SK-N-SH treated with all-trans-retinoic acid at 6 μM for 48 hours (cell line): ENCODE measurements around the gene NARS2.
A peak's percentile ranks its signal among the peaks of the same experiment; 100 is the strongest.
"Not testable (repeated sequence)": the region's sequence is repeated elsewhere in the genome, so short reads cannot be mapped to it uniquely, and the experiment has no call there.

Experiments
- ATAC-seq: fragments of 200-7000 bp; cut with Tn5 transposase; 3 replicates; pipeline ENCODE4 v1.9.1; 2020; ENCODE audit warnings: mild to moderate bottlenecking, moderate library complexity
- ARNTL ChIP-seq: fragments of 450-650 bp; formaldehyde crosslinking; IDR thresholded peaks from 2 replicates; pipeline ENCODE4 v1.5.0; 2020; ENCODE audit warnings: low read depth, mild to moderate bottlenecking, moderate library complexity, borderline replicate concordance
- GLIS3 ChIP-seq: fragments of 250-450 bp; sonication (Bioruptor Pico); IDR thresholded peaks from 2 replicates; pipeline ENCODE4 v1.5.0; 2020; ENCODE audit warnings: mild to moderate bottlenecking, moderate library complexity
- ISL1 ChIP-seq: fragments of 250-450 bp; sonication (Bioruptor Pico); IDR thresholded peaks from 2 replicates; pipeline ENCODE4 v2.1.2; 2022; ENCODE audit warnings: mild to moderate bottlenecking, moderate library complexity
- OSR1 ChIP-seq: fragments of 250-450 bp; sonication (Bioruptor Pico); IDR thresholded peaks from 2 replicates; pipeline ENCODE4 v1.8.0; 2022; ENCODE audit warnings: moderate library complexity, mild to moderate bottlenecking, inconsistent platforms
- PATZ1 ChIP-seq: fragments of 250-450 bp; sonication (Bioruptor Pico); IDR thresholded peaks from 2 replicates; pipeline ENCODE4 v1.8.0; 2020; ENCODE audit warnings: mild to moderate bottlenecking, moderate library complexity, borderline replicate concordance
- SNAI2 ChIP-seq: fragments of 250-450 bp; sonication (Bioruptor Pico); IDR thresholded peaks from 2 replicates; pipeline ENCODE4 v1.5.0; 2020; ENCODE audit warnings: mild to moderate bottlenecking, moderate library complexity
- TCF4 ChIP-seq: fragments of 250-450 bp; sonication (Bioruptor Pico); IDR thresholded peaks from 2 replicates; pipeline ENCODE4 v1.8.0; 2021; ENCODE audit warnings: mild to moderate bottlenecking, moderate library complexity, borderline replicate concordance
- TSHZ2 ChIP-seq: fragments of 250-450 bp; sonication (Bioruptor Pico); IDR thresholded peaks from 2 replicates; pipeline ENCODE4 v1.5.0; 2020; ENCODE audit warnings: mild to moderate bottlenecking, moderate library complexity
- ZC3H10 ChIP-seq: fragments of 250-450 bp; sonication (Bioruptor Pico); IDR thresholded peaks from 2 replicates; pipeline ENCODE4 v1.5.1; 2021; ENCODE audit warnings: mild to moderate bottlenecking, moderate library complexity
- ZFP3 ChIP-seq: fragments of 250-450 bp; sonication (Bioruptor Pico); IDR thresholded peaks from 2 replicates; pipeline ENCODE4 v1.5.0; 2020; ENCODE audit warnings: mild to moderate bottlenecking, moderate library complexity
- ZNF565 ChIP-seq: fragments of 450-650 bp; formaldehyde crosslinking; conservative IDR thresholded peaks from 2 replicates; pipeline ENCODE4 v1.5.0; 2020; ENCODE audit warnings: low read depth, mild to moderate bottlenecking, moderate library complexity
- ZNF70 ChIP-seq: fragments of 450-650 bp; formaldehyde crosslinking; IDR thresholded peaks from 2 replicates; pipeline ENCODE4 v1.5.0; 2020; ENCODE audit warnings: mild to moderate bottlenecking, moderate library complexity
- TF ChIP-seq, protein P1 (sequence below): fragments of 250-450 bp; sonication (Bioruptor Pico); IDR thresholded peaks from 2 replicates; pipeline ENCODE4 v1.5.1; 2020; ENCODE audit warnings: low read depth, mild to moderate bottlenecking, moderate library complexity

NARS2 gene

GRCh38 chr11:78572394-78572793 lies 2.3 kb downstream of the NARS2 start:
- TF ChIP-seq OSR1 (CRISPR knock-in tag) = no peak
- no peak for TF ChIP-seq ZNF565 (CRISPR knock-in tag)
- TF ChIP-seq GLIS3 (CRISPR knock-in tag) = no peak
- no peak for TF ChIP-seq ZC3H10 (CRISPR knock-in tag)
- no peak for ATAC-seq

DNA sequence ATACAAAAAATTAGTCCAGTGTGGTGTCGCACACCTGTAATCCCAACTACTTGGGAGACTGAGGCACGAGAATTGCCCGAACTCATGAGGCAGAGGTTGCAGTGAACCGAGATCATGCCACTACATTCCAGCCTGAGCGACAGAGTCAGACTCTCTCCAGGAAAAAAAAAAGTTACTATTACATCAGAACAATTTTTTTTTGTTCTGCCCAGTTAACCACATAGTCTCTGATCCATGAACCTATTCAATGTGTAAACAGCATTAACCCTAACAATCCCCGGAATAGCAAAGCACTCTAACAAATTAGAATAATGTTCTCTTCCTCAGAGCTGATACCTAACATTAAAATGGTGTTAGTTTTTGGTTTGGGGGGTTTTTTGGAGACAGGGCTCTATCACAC lies 4.6 kb downstream of the NARS2 start:
- TF ChIP-seq, protein P1, sequence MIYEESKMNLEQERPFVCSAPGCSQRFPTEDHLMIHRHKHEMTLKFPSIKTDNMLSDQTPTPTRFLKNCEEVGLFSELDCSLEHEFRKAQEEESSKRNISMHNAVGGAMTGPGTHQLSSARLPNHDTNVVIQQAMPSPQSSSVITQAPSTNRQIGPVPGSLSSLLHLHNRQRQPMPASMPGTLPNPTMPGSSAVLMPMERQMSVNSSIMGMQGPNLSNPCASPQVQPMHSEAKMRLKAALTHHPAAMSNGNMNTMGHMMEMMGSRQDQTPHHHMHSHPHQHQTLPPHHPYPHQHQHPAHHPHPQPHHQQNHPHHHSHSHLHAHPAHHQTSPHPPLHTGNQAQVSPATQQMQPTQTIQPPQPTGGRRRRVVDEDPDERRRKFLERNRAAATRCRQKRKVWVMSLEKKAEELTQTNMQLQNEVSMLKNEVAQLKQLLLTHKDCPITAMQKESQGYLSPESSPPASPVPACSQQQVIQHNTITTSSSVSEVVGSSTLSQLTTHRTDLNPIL = no peak
- no peak for TF ChIP-seq ISL1
- no peak for TF ChIP-seq TCF4 (CRISPR knock-in tag)
- ATAC-seq = no peak

- TF ChIP-seq GLIS3 (CRISPR knock-in tag) (no peak), PATZ1 (CRISPR knock-in tag) (no peak), ZFP3 (CRISPR knock-in tag) (0 out of 2 replicates have a peak, but pooled peaks have one; percentile 33)
- TF ChIP-seq, protein P1 = peak; percentile 46; the same call in 1 of the 2 replicates
- peak; percentile 61 for ATAC-seq
Observed at GRCh38 chr11:78567209-78567608, 7.5 kb downstream of the NARS2 start.

GRCh38 chr11:78564490-78565467 lies 9.9 kb downstream of the NARS2 start:
- peak; percentile 58 for ATAC-seq
- TF ChIP-seq ZC3H10 (CRISPR knock-in tag) (no peak), ARNTL (CRISPR knock-in tag) (no peak), ZNF70 (CRISPR knock-in tag) (no peak), SNAI2 (CRISPR knock-in tag) (no peak), TSHZ2 (CRISPR knock-in tag) (peak; percentile 9; the same call in 1 of the 2 replicates)
- TF ChIP-seq, protein P1 = no peak

DNA sequence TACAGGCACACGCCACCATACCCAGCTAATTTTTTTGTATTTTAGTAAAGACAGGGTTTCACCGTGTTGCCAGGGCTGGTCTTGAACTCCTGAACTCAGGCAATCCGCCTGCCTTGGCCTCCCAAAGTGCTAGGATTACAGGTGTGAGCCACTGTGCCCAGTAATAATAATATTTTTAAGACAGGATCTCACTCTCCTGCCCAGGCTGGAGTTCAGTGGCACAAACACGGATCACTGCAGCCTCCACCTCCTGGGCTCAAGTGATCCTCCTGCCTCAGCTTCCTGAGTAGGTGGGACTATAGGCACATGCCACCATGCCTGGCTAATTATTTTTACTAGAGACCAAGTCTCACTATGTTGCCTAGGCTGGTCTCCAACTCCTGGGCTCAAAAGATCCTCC lies 10.6 kb downstream of the NARS2 start:
- ATAC-seq = not testable (repeated sequence)
- TF ChIP-seq TSHZ2 (CRISPR knock-in tag) = 0 out of 2 replicates have a peak, but pooled peaks have one; percentile 7

DNA sequence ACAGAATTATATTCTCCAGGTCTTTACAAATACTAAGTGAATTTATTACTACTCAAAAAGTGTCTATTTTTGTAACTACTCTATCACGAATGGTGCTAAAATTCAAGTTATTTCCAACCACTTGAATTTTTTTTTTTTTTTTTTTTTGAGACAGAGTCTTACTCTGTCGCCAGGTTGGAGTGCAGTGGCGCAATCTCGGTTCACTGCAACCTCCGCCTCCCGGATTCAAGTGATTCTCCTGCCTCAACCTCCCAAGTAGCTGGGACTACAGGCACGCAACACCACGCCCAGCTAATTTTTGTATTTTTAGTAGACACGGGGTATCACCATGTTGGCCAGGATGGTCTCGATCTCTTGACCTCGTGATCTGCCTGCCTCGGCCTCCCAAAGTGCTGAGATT lies 11.6 kb downstream of the NARS2 start:
- not testable (repeated sequence) for ATAC-seq
